Suprapubic skin (tissue), 4 donors: ENCODE data around the gene DUS3L.

Experiments
- CTCF ChIP-seq, 2 donors: fragments of 200-600 bp in 1 of 2; fragments of 450-650 bp in 1 of 2; sonication (generic) in 1 of 2; IDR thresholded peaks; one replicate each; pipeline ENCODE4 v1.5.1; 2016 to 2019; ENCODE audit warnings: antibody characterized with exemption in 2 of 2, mild to moderate bottlenecking in 1 of 2, moderate library complexity in 1 of 2
- EP300 ChIP-seq: sonication (generic); formaldehyde crosslinking; IDR thresholded peaks from one replicate; pipeline ENCODE4 v1.6.1; 2017; ENCODE audit warnings: antibody characterized with exemption
- POLR2A ChIP-seq, 2 donors: fragments of 450-650 bp; IDR thresholded peaks; one replicate each; pipeline ENCODE4 v1.6.1; 2017; ENCODE audit warnings: antibody characterized with exemption in 2 of 2, mild to moderate bottlenecking in 2 of 2, moderate library complexity in 2 of 2
- POLR2AphosphoS5 ChIP-seq, 3 donors: sonication (generic); formaldehyde crosslinking; IDR thresholded peaks; one replicate each; pipeline ENCODE4 v1.6.1; 2017; ENCODE audit warnings: antibody characterized with exemption in 3 of 3

GRCh38 chr19:5742051-5742450 lies 48.9 kb downstream of the DUS3L start:
- no peak for TF ChIP-seq POLR2A (IDR thresholded peaks at IDR 0.05)
- no peak for TF ChIP-seq CTCF (IDR thresholded peaks at IDR 0.05)
- no peak for TF ChIP-seq POLR2AphosphoS5 (IDR thresholded peaks at IDR 0.05)
- no peak for TF ChIP-seq EP300
